ENCODE results near the gene CRTC1. TPM values are rescaled to one million over a fixed set of nuclear protein-coding genes. Genes with fewer than 3 reads are reported as not detected.

The CRTC1 gene
- total RNA-seq, 1 experiment from 2014 or later = 19.0 TPM

DNA sequence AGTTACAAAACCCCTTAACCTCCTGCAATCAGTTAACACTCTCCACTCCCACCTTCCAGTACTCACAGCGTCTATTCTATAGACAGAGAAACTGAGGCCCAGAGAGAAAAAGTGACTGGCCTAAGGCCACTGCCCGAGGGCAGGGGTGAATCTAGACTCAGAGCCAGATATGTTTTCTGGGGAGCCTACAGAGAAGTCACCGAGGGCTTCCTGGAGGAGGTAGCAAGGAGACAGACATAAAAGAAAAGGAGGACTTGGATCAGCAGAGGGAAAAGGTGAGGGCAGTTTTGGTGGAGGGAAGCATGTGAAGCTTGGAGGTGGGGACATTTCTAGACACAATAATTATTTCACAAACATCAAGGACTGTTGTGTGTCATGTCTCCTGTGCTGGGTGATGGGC, 109.2 kb downstream of the CRTC1 start:
- Histone ChIP-seq H3K56ac (ENCODE audit: insufficient read length, low read depth, low read length) (no peak overlapping the region), H2BK12ac (ENCODE audit: insufficient read length, low read depth, low read length) (no peak overlapping the region), H3K23ac (ENCODE audit: insufficient read length, low read depth, low read length) (no peak overlapping the region), H3K14ac (ENCODE audit: insufficient read depth, low read length) (no peak overlapping the region), H2AK5ac (ENCODE audit: insufficient read length, low read length) (no peak overlapping the region), H3K27ac (ENCODE audit: insufficient read length, low read depth, low read length) (no peak overlapping the region), H3K23me2 (ENCODE audit: insufficient read length, low read depth, low read length, poor library complexity, severe bottlenecking) (peaks cover 13% of the 10 kb centered on the region), H4K5ac (ENCODE audit: insufficient read length, low read depth, low read length) (no peak overlapping the region), H4K8ac (replicated peaks; ENCODE audit: insufficient read length, low read depth, low read length) (no peak overlapping the region), H2BK120ac (ENCODE audit: low read depth, low read length, poor library complexity, severe bottlenecking) (no peak overlapping the region), H2BK20ac (ENCODE audit: low read depth, low read length, poor library complexity, severe bottlenecking) (no peak overlapping the region), H3K4me2 (ENCODE audit: insufficient read depth, insufficient read length, low read length) (no peak overlapping the region), H2BK15ac (ENCODE audit: low read depth, low read length) (no peak overlapping the region), H2AFZ (ENCODE audit: low read length) (no peak overlapping the region), H3K9me3 (ENCODE audit: control insufficient read depth, low read depth, low read length) (no peaks in the 10 kb centered on the region), H3K79me2 (ENCODE audit: insufficient read depth, low read length) (no peaks in the 10 kb centered on the region), H3K18ac (ENCODE audit: insufficient read length, low read depth, low read length) (no peak overlapping the region), H3T11ph (ENCODE audit: low read length) (no peak overlapping the region), H4K20me1 (ENCODE audit: control insufficient read depth, insufficient read depth, insufficient read length) (no peaks in the 10 kb centered on the region), H3K79me1 (ENCODE audit: insufficient read depth, low read depth, low read length, poor library complexity, severe bottlenecking) (no peaks in the 10 kb centered on the region), H3K4ac (ENCODE audit: low read depth, low read length) (no peak overlapping the region), H3K27me3 (ENCODE audit: insufficient read depth, low read length) (peaks cover 71% of the 10 kb centered on the region), H3K9ac (ENCODE audit: extremely low read depth, insufficient read length, low read length) (no peak overlapping the region), H3K4me1 (ENCODE audit: insufficient read depth, low read length) (no peaks in the 10 kb centered on the region), H4K91ac (ENCODE audit: insufficient read length, low read depth, low read length) (no peak overlapping the region), H2BK5ac (ENCODE audit: insufficient read length, low read length) (no peak overlapping the region)
- TF ChIP-seq, protein P1, sequence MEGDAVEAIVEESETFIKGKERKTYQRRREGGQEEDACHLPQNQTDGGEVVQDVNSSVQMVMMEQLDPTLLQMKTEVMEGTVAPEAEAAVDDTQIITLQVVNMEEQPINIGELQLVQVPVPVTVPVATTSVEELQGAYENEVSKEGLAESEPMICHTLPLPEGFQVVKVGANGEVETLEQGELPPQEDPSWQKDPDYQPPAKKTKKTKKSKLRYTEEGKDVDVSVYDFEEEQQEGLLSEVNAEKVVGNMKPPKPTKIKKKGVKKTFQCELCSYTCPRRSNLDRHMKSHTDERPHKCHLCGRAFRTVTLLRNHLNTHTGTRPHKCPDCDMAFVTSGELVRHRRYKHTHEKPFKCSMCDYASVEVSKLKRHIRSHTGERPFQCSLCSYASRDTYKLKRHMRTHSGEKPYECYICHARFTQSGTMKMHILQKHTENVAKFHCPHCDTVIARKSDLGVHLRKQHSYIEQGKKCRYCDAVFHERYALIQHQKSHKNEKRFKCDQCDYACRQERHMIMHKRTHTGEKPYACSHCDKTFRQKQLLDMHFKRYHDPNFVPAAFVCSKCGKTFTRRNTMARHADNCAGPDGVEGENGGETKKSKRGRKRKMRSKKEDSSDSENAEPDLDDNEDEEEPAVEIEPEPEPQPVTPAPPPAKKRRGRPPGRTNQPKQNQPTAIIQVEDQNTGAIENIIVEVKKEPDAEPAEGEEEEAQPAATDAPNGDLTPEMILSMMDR (conservative IDR thresholded peaks at IDR 0.05) = no peak
- no peak overlapping the region for H3K27ac Mint-ChIP-seq
- H3K4me1 Mint-ChIP-seq = peaks cover 9 to 23% of the 10 kb centered on the region in 2 experiments
- no CpG with 5 or more reads among the region's 3 CpGs for WGBS (ENCODE audit: extremely low coverage, insufficient read length, low lambda C conversion rate)
- no peaks in the 10 kb centered on the region; a peak in 1 of 7 replicates for H3K36me3 Mint-ChIP-seq (ENCODE audit: insufficient read depth in 1 of 3, low read depth in 3 of 3)
- no peak for DNase-seq
- no peak overlapping the region; a peak in 1 of 5 replicates for H3K4me3 Mint-ChIP-seq
- peaks cover 0 to 6% of the 10 kb centered on the region in 2 experiments; a peak in 3 of 5 replicates for H3K9me3 Mint-ChIP-seq
- peaks cover 78% of the 10 kb centered on the region for H3K27me3 Mint-ChIP-seq (ENCODE audit: low read depth)

All from H9 (cell line).